IMR-90 (cell line): ENCODE measurements around the gene ATG9A. TPM values are rescaled to one million over a fixed set of nuclear protein-coding genes. Genes with fewer than 3 reads are reported as not detected.

Experiments
- ATAC-seq: fragments of 200-7000 bp; cut with Tn5 transposase; 2 replicates; pipeline ENCODE4 v1.9.1; 2020; ENCODE audit warnings: low read depth, mild to moderate bottlenecking, moderate library complexity
- BruUV-seq: library from RNA; stranded (reverse); fragments of 400-500 nt; replicated peaks from 2 replicates; lab custom pipeline; 2021; lab: Mats Ljungman, UMichigan
- CTCF ChIA-PET: fragments of 300-600 bp; formaldehyde crosslinking; extraction: SDS; loops from one replicate; lab custom pipeline; 2021; ENCODE audit warnings: antibody characterized with exemption; lab: Yijun Ruan, JAX
- POLR2A ChIA-PET: fragments of 300-600 bp; sonication (Branson Sonifier 250); formaldehyde crosslinking; loops from one replicate; lab custom pipeline; 2022; ENCODE audit warnings: antibody characterized with exemption; ENCODE audit not compliant: unreplicated experiment; lab: Charles Lee
- DNase-seq: peaks from one replicate; pipeline ENCODE4 v3.0.0; 2013
- H2AFZ ChIP-seq: replicated peaks from 2 replicates; pipeline ENCODE3; 2013; ENCODE audit warnings: low read length, mild to moderate bottlenecking; ENCODE audit not compliant: poor library complexity
- H2AK5ac ChIP-seq: 2 replicates; pipeline ENCODE4 v1.6.1; 2013; ENCODE audit warnings: low read depth, low read length, inconsistent platforms
- H2AK9ac ChIP-seq: replicated peaks from 2 replicates; pipeline ENCODE3; 2013; ENCODE audit warnings: mild to moderate bottlenecking, low read depth, low read length, moderate library complexity; ENCODE audit not compliant: poor library complexity
- H2BK120ac ChIP-seq: 2 replicates; pipeline ENCODE4 v1.6.1; 2013; ENCODE audit warnings: low read depth, low read length, inconsistent platforms
- H2BK15ac ChIP-seq: 3 replicates; pipeline ENCODE4 v1.6.1; 2013; ENCODE audit warnings: low read depth, low read length, inconsistent platforms
- H2BK20ac ChIP-seq: 2 replicates; pipeline ENCODE4 v1.6.1; 2013; ENCODE audit warnings: low read depth, mild to moderate bottlenecking, inconsistent platforms, low read length, moderate library complexity
- H2BK5ac ChIP-seq: 2 replicates; pipeline ENCODE4 v1.6.1; 2013; ENCODE audit warnings: mild to moderate bottlenecking, low read depth, low read length, inconsistent platforms; ENCODE audit not compliant: poor library complexity, severe bottlenecking
- H3K14ac ChIP-seq: replicated peaks from 2 replicates; pipeline ENCODE4 v1.6.1; 2013; ENCODE audit warnings: low read depth, low read length, inconsistent platforms
- H3K18ac ChIP-seq: 2 replicates; pipeline ENCODE4 v1.6.1; 2013; ENCODE audit warnings: low read depth, low read length, control low read depth
- H3K23ac ChIP-seq: 2 replicates; pipeline ENCODE4 v1.6.1; 2013; ENCODE audit warnings: low read depth, low read length, inconsistent platforms
- H3K27ac ChIP-seq: 2 replicates; pipeline ENCODE4 v1.5.1; 2013; ENCODE audit warnings: mild to moderate bottlenecking, control low read depth, low read length; ENCODE audit not compliant: insufficient read depth
- H3K27me3 ChIP-seq: 2 replicates; pipeline ENCODE4 v1.6.1; 2013; ENCODE audit warnings: low read length; ENCODE audit not compliant: control insufficient read depth, insufficient read depth
- H3K36me3 ChIP-seq: 2 replicates; pipeline ENCODE4 v1.6.1; 2013; ENCODE audit warnings: low read length, mixed read lengths; ENCODE audit not compliant: control insufficient read depth, insufficient read depth
- H3K4ac ChIP-seq: 2 replicates; pipeline ENCODE4 v1.6.1; 2013; ENCODE audit warnings: low read depth, low read length, inconsistent platforms
- H3K4me1 ChIP-seq: 2 replicates; pipeline ENCODE4 v1.6.1; 2013; ENCODE audit warnings: low read length, mixed read lengths; ENCODE audit not compliant: control insufficient read depth, insufficient read depth
- H3K4me2 ChIP-seq: 2 replicates; pipeline ENCODE4 v1.6.1; 2013; ENCODE audit warnings: low read depth, mild to moderate bottlenecking, control low read depth, low read length, moderate library complexity
- H3K4me3 ChIP-seq: 2 replicates; pipeline ENCODE4 v1.5.1; 2013; ENCODE audit warnings: low read depth, mild to moderate bottlenecking, control low read depth, low read length, moderate library complexity; ENCODE audit not compliant: insufficient read depth
- H3K56ac ChIP-seq: 2 replicates; pipeline ENCODE4 v1.6.1; 2013; ENCODE audit warnings: low read length, inconsistent platforms; ENCODE audit not compliant: insufficient read depth; ENCODE audit errors: extremely low read depth
- H3K79me1 ChIP-seq, 2 experiments: 2 replicates each; pipeline ENCODE4 v1.6.1; 2013; ENCODE audit warnings: low read length in 2 of 2, inconsistent platforms in 1 of 2, low read depth in 1 of 2
- H3K9ac ChIP-seq: 2 replicates; pipeline ENCODE4 v1.6.1; 2013; ENCODE audit warnings: low read depth, low read length, control low read depth
- H3K9me1 ChIP-seq: 2 replicates; pipeline ENCODE4 v1.6.1; 2013; ENCODE audit warnings: low read length, inconsistent platforms; ENCODE audit not compliant: insufficient read depth
- H3K9me3 ChIP-seq: 2 replicates; pipeline ENCODE4 v1.6.1; 2013; ENCODE audit warnings: low read length; ENCODE audit not compliant: control insufficient read depth, insufficient read depth
- H4K20me1 ChIP-seq: 2 replicates; pipeline ENCODE4 v1.6.1; 2013; ENCODE audit warnings: low read length, inconsistent platforms; ENCODE audit not compliant: insufficient read depth
- H4K5ac ChIP-seq: 2 replicates; pipeline ENCODE4 v1.6.1; 2013; ENCODE audit warnings: mild to moderate bottlenecking, low read depth, low read length, control low read depth
- H4K8ac ChIP-seq, 2 experiments: 2 replicates each; pipeline ENCODE4 v1.6.1; 2013; ENCODE audit warnings: low read depth in 2 of 2, low read length in 2 of 2, control low read depth in 1 of 2, inconsistent platforms in 1 of 2
- H4K91ac ChIP-seq: 2 replicates; pipeline ENCODE4 v1.6.1; 2013; ENCODE audit warnings: low read depth, low read length, inconsistent platforms; ENCODE audit not compliant: insufficient read depth
- CTCF ChIP-seq: conservative IDR thresholded peaks from 2 replicates; pipeline ENCODE4 v1.5.1; 2012; ENCODE audit warnings: mild to moderate bottlenecking, low read depth, low read length, improper control_type of control experiment
- MAZ ChIP-seq: IDR thresholded peaks from 2 replicates; pipeline ENCODE4 v1.6.1; 2012; ENCODE audit warnings: low read depth, mild to moderate bottlenecking, low read length, improper control_type of control experiment, moderate library complexity, borderline replicate concordance
- NFE2L2 ChIP-seq: fragments of 150-350 bp; IDR thresholded peaks from 2 replicates; pipeline ENCODE4 v1.6.1; 2016; ENCODE audit warnings: low read depth, mild to moderate bottlenecking, low read length
- RFX5 ChIP-seq: IDR thresholded peaks from 2 replicates; pipeline ENCODE4 v1.8.0; 2012; ENCODE audit warnings: low read depth, mild to moderate bottlenecking, low read length, moderate library complexity
- SMC3 ChIP-seq: fragments of 150-350 bp; IDR thresholded peaks from 2 replicates; pipeline ENCODE4 v1.6.1; 2016; ENCODE audit warnings: low read depth, mild to moderate bottlenecking, antibody characterized with exemption, low read length, moderate library complexity
- WGBS, 2 experiments: methylation state at CpG; one replicate each; pipeline versions ENCODE4 v1.1.5 to v1.1.7; 2013; ENCODE audit warnings: missing lambda C conversion rate in 2 of 2; ENCODE audit not compliant: insufficient read length in 1 of 2; ENCODE audit errors: extremely low coverage in 2 of 2; 5-methylcytosine and 5-hydroxymethylcytosine counted together
- dilution Hi-C: fragments of 300-500 bp; cut with HindIII; formaldehyde crosslinking; loops from one replicate; pipeline ENCODE4 v1.14.3; 2018; ENCODE audit warnings: low sequenced_read_pairs; ENCODE audit not compliant: unreplicated experiment
- in situ Hi-C: fragments of 300-500 bp; cut with MboI; formaldehyde crosslinking; loops from 3 replicates; pipeline ENCODE4 v1.14.3; 2019; ENCODE audit warnings: low sequenced_read_pairs, inconsistent platforms, mixed read lengths
- intact Hi-C: fragments of 100-400 bp; cut with micrococcal nuclease; formaldehyde crosslinking; loops from 2 replicates; pipeline ENCODE4 v1.10.0; 2022
- polyA plus RNA-seq, 3 experiments: library from polyadenylated mRNA; depleted of rRNA; stranded (reverse); fragments of >200 nt; gene quantifications; 2 replicates each; pipeline ENCODE4 v1.2.3, GENCODE V29; 2012; ENCODE audit warnings: low replicate concordance in 1 of 3
- total RNA-seq: library from RNA; depleted of rRNA; stranded (reverse); fragments of >200 nt; gene quantifications from 2 replicates; pipeline ENCODE4 v1.2.3, GENCODE V29; 2012
- TF ChIP-seq, protein P1 (sequence below): fragments of 150-350 bp; IDR thresholded peaks from 2 replicates; pipeline ENCODE4 v1.6.1; 2016; ENCODE audit warnings: low read depth, mild to moderate bottlenecking, low read length, moderate library complexity, borderline replicate concordance

ATG9A gene
- total and polyA plus RNA-seq, 2 of the 4 experiments (the other 2 are of a cell fraction) = 35.1 to 58.3 TPM

- no peak for TF ChIP-seq RFX5
These were observed 46.9 kb downstream of the ATG9A start (continued) for GRCh38 chr2:219182331-219183150.

DNA sequence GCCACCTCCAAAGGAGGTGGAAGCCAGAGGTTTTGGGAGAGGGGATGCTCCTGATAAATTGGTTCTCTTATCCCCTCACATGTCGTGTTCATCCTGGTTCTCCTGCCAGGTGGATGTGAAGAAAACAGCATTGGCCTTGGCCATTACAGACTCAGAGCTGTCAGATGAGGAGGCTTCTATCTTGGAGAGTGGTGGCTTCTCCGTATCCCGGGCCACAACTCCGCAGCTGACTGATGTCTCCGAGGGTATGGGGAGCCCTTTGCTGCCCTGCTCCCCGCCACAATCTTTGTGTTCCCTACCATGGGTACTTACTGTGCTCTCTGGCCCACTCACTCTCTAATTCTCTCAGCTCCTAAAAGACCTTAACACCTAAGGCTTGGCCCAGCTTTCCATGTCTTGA, 47.9 kb downstream of the ATG9A start:
- Histone ChIP-seq H3K14ac (no peak overlapping the region), H3K9me1 (0 out of 2 replicates have a peak, but pooled peaks cover 2% of the 10 kb centered on the region), H3K4me2 (no peak overlapping the region), H2BK15ac (no peak overlapping the region), H4K91ac (no peak overlapping the region), H4K5ac (no peak overlapping the region), H2BK20ac (no peak overlapping the region), H4K8ac (no peak overlapping the region), H2AK9ac (no peak overlapping the region), H3K4ac (no peak overlapping the region), H2AFZ (no peak overlapping the region), H3K4me1 (0 out of 2 replicates have a peak, but pooled peaks cover 3% of the 10 kb centered on the region), H2BK5ac (no peak overlapping the region), H3K23ac (no peak overlapping the region), H3K4me3 (no peak overlapping the region), H3K9me3 (no peaks in the 10 kb centered on the region), H3K9ac (no peak overlapping the region), H3K27ac (no peak overlapping the region), H4K20me1 (peaks cover 14% of the 10 kb centered on the region; the same call in 1 of the 2 replicates), H3K27me3 (no peaks in the 10 kb centered on the region), H3K18ac (no peak overlapping the region), H3K36me3 (peaks cover 43% of the 10 kb centered on the region), H2AK5ac (no peak overlapping the region), H3K79me1 (peaks cover 28 to 34% of the 10 kb centered on the region in 2 experiments), H2BK120ac (no peak overlapping the region), H3K56ac (no peak overlapping the region)
- intact Hi-C loops (no loop called here), in situ Hi-C loops (no loop called here), dilution Hi-C loops (no loop called here)
- no peak for DNase-seq
- ChIA-PET CTCF (no interaction called here), POLR2A (no interaction called here)
- TF ChIP-seq MAZ (no peak), NFE2L2 (no peak), CTCF (no peak), SMC3 (no peak), RFX5 (no peak)
- TF ChIP-seq, protein P1, sequence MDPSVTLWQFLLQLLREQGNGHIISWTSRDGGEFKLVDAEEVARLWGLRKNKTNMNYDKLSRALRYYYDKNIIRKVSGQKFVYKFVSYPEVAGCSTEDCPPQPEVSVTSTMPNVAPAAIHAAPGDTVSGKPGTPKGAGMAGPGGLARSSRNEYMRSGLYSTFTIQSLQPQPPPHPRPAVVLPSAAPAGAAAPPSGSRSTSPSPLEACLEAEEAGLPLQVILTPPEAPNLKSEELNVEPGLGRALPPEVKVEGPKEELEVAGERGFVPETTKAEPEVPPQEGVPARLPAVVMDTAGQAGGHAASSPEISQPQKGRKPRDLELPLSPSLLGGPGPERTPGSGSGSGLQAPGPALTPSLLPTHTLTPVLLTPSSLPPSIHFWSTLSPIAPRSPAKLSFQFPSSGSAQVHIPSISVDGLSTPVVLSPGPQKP = no peak
- BruUV-seq = no TSS peak
- no peak for ATAC-seq
- 90% methylated on average over 3 of the region's 6 CpGs; no CpG with 5 or more reads in 1 of the 2 experiments for WGBS, 2 experiments
